HG03135 (cell line): ENCODE data around the gene ATP1B3.
"Not testable (repeated sequence)": the region's sequence is repeated elsewhere in the genome, so short reads cannot be mapped to it uniquely, and the experiment has no call there.

ENCODE experiments used
- ATAC-seq: cut with Tn5 transposase; IDR thresholded peaks from one replicate; pipeline ENCODE4 v1.9.1; 2021; ENCODE audit warnings: mild to moderate bottlenecking, moderate library complexity; ENCODE audit not compliant: unreplicated experiment

ATP1B3 gene

GRCh38 chr3:141901914-141902313, 25.5 kb downstream of the ATP1B3 start:
- no peak for ATAC-seq

- ATAC-seq, result no peak
Observed at GRCh38 chr3:141904203-141904602, 27.8 kb downstream of the ATP1B3 start.

GRCh38 chr3:141905129-141905528, 28.7 kb downstream of the ATP1B3 start:
- no peak for ATAC-seq

GRCh38 chr3:141909408-141909807, 33.0 kb downstream of the ATP1B3 start:
- no peak for ATAC-seq

GRCh38 chr3:141909986-141910385, 33.5 kb downstream of the ATP1B3 start:
- not testable (repeated sequence) for ATAC-seq

GRCh38 chr3:141913150-141913811, 36.8 kb downstream of the ATP1B3 start:
- no peak for ATAC-seq

- ATAC-seq, result no peak
Observed at GRCh38 chr3:141914311-141914710, 37.9 kb downstream of the ATP1B3 start.

- no peak for ATAC-seq
Observed at GRCh38 chr3:141915016-141915415, 38.6 kb downstream of the ATP1B3 start.

GRCh38 chr3:141915766-141916165, 39.3 kb downstream of the ATP1B3 start:
- ATAC-seq, result no peak

- ATAC-seq, result no peak
Observed at GRCh38 chr3:141920701-141921100, 44.3 kb downstream of the ATP1B3 start.

- no peak for ATAC-seq
Observed at GRCh38 chr3:141921316-141921715, 44.9 kb downstream of the ATP1B3 start.

- not testable (repeated sequence) for ATAC-seq
Observed at GRCh38 chr3:141925677-141926076, 49.2 kb downstream of the ATP1B3 start.

- no peak for ATAC-seq
Observed at GRCh38 chr3:141926929-141927328, 50.5 kb downstream of the ATP1B3 start.

GRCh38 chr3:141928631-141929270, 52.3 kb downstream of the ATP1B3 start:
- ATAC-seq, result no peak

GRCh38 chr3:141929341-141929995, 53.0 kb downstream of the ATP1B3 start:
- no peak for ATAC-seq

- ATAC-seq, result no peak
Observed at GRCh38 chr3:141930801-141931200, 54.4 kb downstream of the ATP1B3 start.

GRCh38 chr3:141933421-141934300, 57.2 kb downstream of the ATP1B3 start:
- ATAC-seq, result no peak

- no peak for ATAC-seq
Observed at GRCh38 chr3:141934354-141934753, 57.9 kb downstream of the ATP1B3 start.

- ATAC-seq, result no peak
Observed at GRCh38 chr3:141938011-141938500, 61.6 kb downstream of the ATP1B3 start.

- ATAC-seq, result no peak
Observed at GRCh38 chr3:141939759-141940158, 63.3 kb downstream of the ATP1B3 start.

GRCh38 chr3:141940194-141940776, 63.8 kb downstream of the ATP1B3 start:
- no peak for ATAC-seq
